ENCODE data around the gene SLC27A2. TPM values are rescaled to one million over a fixed set of nuclear protein-coding genes. Genes with fewer than 3 reads are reported as not detected.

The SLC27A2 gene
- total and polyA plus RNA-seq, 2 donors (not counting 1 experiment from before 2014, with no cell fraction given), result 0.39 to 0.49 TPM

- intact Hi-C loops (cut with micrococcal nuclease), result no loop called here
- no peaks in the 10 kb centered on the region for H3K9me3 ChIP-seq (ENCODE audit: control extremely low read depth in 1 of 3, control insufficient read depth in 2 of 3, insufficient read depth in 1 of 3, low read length in 2 of 3)
- H3K9me3 Mint-ChIP-seq (ENCODE audit: insufficient read depth), result no peaks in the 10 kb centered on the region
- peak overlapping the region; percentile 0 for H3K4me3 Mint-ChIP-seq
- H3K27ac Mint-ChIP-seq, result peak overlapping the region; percentile 15
- ATAC-seq (ENCODE audit: low read depth) (peak; percentile 62), DNase-seq (no peak)
- TF ChIP-seq CTCF (IDR thresholded peaks at IDR 0.05), result no peak
- no peak for TF ChIP-seq EZH2 (IDR thresholded peaks at IDR 0.05; ENCODE audit: borderline replicate concordance, insufficient read depth, low read depth, low read length, poor library complexity, severe bottlenecking)
- H3K79me2 ChIP-seq (ENCODE audit: control insufficient read depth, insufficient read depth, low read length), result no peaks in the 10 kb centered on the region
- H3K27me3 Mint-ChIP-seq, result no peaks in the 10 kb centered on the region
- no peak overlapping the region for H3K9ac ChIP-seq (ENCODE audit: low read length)
- H3K4me1 Mint-ChIP-seq, result peaks cover 19% of the 10 kb centered on the region
- no peaks in the 10 kb centered on the region for H3K4me1 ChIP-seq (ENCODE audit: control insufficient read depth in 2 of 2, insufficient read depth in 2 of 2, low read length in 2 of 2)
- ChIA-PET CTCF (interaction anchor here (1.0 to 1.1 kb wide), 2 partner anchors 8 to 188 kb away, joined by 3 read pairs; no protein-coding TSS in a partner anchor), POLR2A (no interaction called here)
- no CpG with 5 or more reads among the region's 2 CpGs for WGBS (ENCODE audit: insufficient coverage)
- H4K20me1 ChIP-seq (ENCODE audit: control insufficient read depth, insufficient read depth, low read length, poor library complexity, severe bottlenecking), result no peaks in the 10 kb centered on the region
- no peak overlapping the region for H3K27ac ChIP-seq (ENCODE audit: low read length in 2 of 2)
- H2AFZ ChIP-seq (ENCODE audit: insufficient read depth, low read depth, low read length, poor library complexity, severe bottlenecking), result peak overlapping the region; percentile 8
- H3K4me3 ChIP-seq (ENCODE audit: control extremely low read depth in 1 of 5, extremely low read depth in 1 of 5, insufficient read depth in 1 of 5, low read depth in 2 of 5, low read length in 4 of 5), result no peak overlapping the region
- H3K36me3 ChIP-seq (replicated peaks in 1 of 2; ENCODE audit: control extremely low read depth in 1 of 2, control insufficient read depth in 1 of 2, extremely low read depth in 1 of 2, insufficient read depth in 2 of 2, low read length in 1 of 2), result no peaks in the 10 kb centered on the region
- no peaks in the 10 kb centered on the region for H3K27me3 ChIP-seq (replicated peaks in 1 of 4; ENCODE audit: control extremely low read depth in 1 of 4, control insufficient read depth in 3 of 4, insufficient read depth in 4 of 4, low read length in 3 of 4)
- no peak overlapping the region for H3K4me2 ChIP-seq (replicated peaks; ENCODE audit: low read depth, low read length, poor library complexity, severe bottlenecking)
These were observed 47.4 kb upstream of the SLC27A2 start for GRCh38 chr15:50134524-50135024.

GRCh38 chr15:50135031-50135551 lies 46.9 kb upstream of the SLC27A2 start:
- H3K4me1 ChIP-seq (ENCODE audit: control insufficient read depth in 2 of 2, insufficient read depth in 2 of 2, low read length in 2 of 2), result no peaks in the 10 kb centered on the region
- peak overlapping the region; percentile 15 for H3K27ac Mint-ChIP-seq
- H3K79me2 ChIP-seq (ENCODE audit: control insufficient read depth, insufficient read depth, low read length), result no peaks in the 10 kb centered on the region
- no peak overlapping the region for H3K27ac ChIP-seq (ENCODE audit: low read length in 2 of 2)
- no peaks in the 10 kb centered on the region for H3K9me3 ChIP-seq (ENCODE audit: control extremely low read depth in 1 of 3, control insufficient read depth in 2 of 3, insufficient read depth in 1 of 3, low read length in 2 of 3)
- H3K4me3 Mint-ChIP-seq, result peak overlapping the region; percentile 46
- no peaks in the 10 kb centered on the region for H4K20me1 ChIP-seq (ENCODE audit: control insufficient read depth, insufficient read depth, low read length, poor library complexity, severe bottlenecking)
- no peak overlapping the region for H3K4me3 ChIP-seq (ENCODE audit: control extremely low read depth in 1 of 5, extremely low read depth in 1 of 5, insufficient read depth in 1 of 5, low read depth in 2 of 5, low read length in 4 of 5)
- ChIA-PET CTCF (interaction anchor here (0.6 to 1.1 kb wide), 3 partner anchors 9 to 993 kb away, joined by 3 read pairs; no protein-coding TSS in a partner anchor), POLR2A (no interaction called here)
- H3K9me3 Mint-ChIP-seq (ENCODE audit: insufficient read depth), result no peaks in the 10 kb centered on the region
- H3K27me3 ChIP-seq (replicated peaks in 1 of 4; ENCODE audit: control extremely low read depth in 1 of 4, control insufficient read depth in 3 of 4, insufficient read depth in 4 of 4, low read length in 3 of 4), result no peaks in the 10 kb centered on the region
- H2AFZ ChIP-seq (ENCODE audit: insufficient read depth, low read depth, low read length, poor library complexity, severe bottlenecking), result peak overlapping the region; percentile 8
- H3K4me1 Mint-ChIP-seq, result peaks cover 19% of the 10 kb centered on the region
- H3K36me3 ChIP-seq (replicated peaks in 1 of 2; ENCODE audit: control extremely low read depth in 1 of 2, control insufficient read depth in 1 of 2, extremely low read depth in 1 of 2, insufficient read depth in 2 of 2, low read length in 1 of 2), result no peaks in the 10 kb centered on the region
- ATAC-seq (ENCODE audit: low read depth) (no peak), DNase-seq (no peak)
- H3K4me2 ChIP-seq (replicated peaks; ENCODE audit: low read depth, low read length, poor library complexity, severe bottlenecking), result no peak overlapping the region
- no peaks in the 10 kb centered on the region for H3K27me3 Mint-ChIP-seq
- TF ChIP-seq CTCF (IDR thresholded peaks at IDR 0.05) (no peak), EZH2 (IDR thresholded peaks at IDR 0.05; ENCODE audit: borderline replicate concordance, insufficient read depth, low read depth, low read length, poor library complexity, severe bottlenecking) (no peak)
- intact Hi-C loops (cut with micrococcal nuclease), result no loop called here
- H3K9ac ChIP-seq (ENCODE audit: low read length), result no peak overlapping the region
- WGBS (ENCODE audit: insufficient coverage), result 36% methylated on average over 3 of the region's 5 CpGs

Data from B cell (primary cell).